Motor neuron (in vitro differentiated cells): ENCODE measurements around the gene GDPD5. TPM values are rescaled to one million over a fixed set of nuclear protein-coding genes. Genes with fewer than 3 reads are reported as not detected.

Source experiments
- ATAC-seq, 8 experiments: fragments of 200-7000 bp; cut with Tn5 transposase; replicated peaks in 6 of 8; 2 replicates each; pipeline ENCODE4 v1.8.0; 2021; ENCODE audit warnings: mild to moderate bottlenecking in 8 of 8, moderate library complexity in 8 of 8
- H3K27ac ChIP-seq, 2 donors: fragments of 250-450 bp; sonication (Bioruptor Pico); 2 replicates each; pipeline ENCODE4 v1.9.0; 2021; ENCODE audit warnings: antibody characterized with exemption in 2 of 2, mild to moderate bottlenecking in 2 of 2, moderate library complexity in 1 of 2
- H3K4me1 ChIP-seq, 2 donors: fragments of 250-450 bp; sonication (Bioruptor Pico); replicated peaks in 1 of 2; 2 replicates each; pipeline ENCODE4 v1.6.1; 2021; ENCODE audit warnings: antibody characterized with exemption in 2 of 2, mild to moderate bottlenecking in 2 of 2, moderate library complexity in 1 of 2
- H3K4me3 ChIP-seq, 5 donors: fragments of 250-450 bp; sonication (Bioruptor Pico); 2 replicates each; pipeline ENCODE4 v1.9.0; 2021; ENCODE audit warnings: antibody characterized with exemption in 5 of 5, mild to moderate bottlenecking in 5 of 5, moderate library complexity in 4 of 5
- WGBS, 10 experiments: fragments of 450-650 bp; shearing (Covaris generic); methylation state at CpG; one replicate each; pipeline ENCODE4 v1.0.0; 2022; 5-methylcytosine and 5-hydroxymethylcytosine counted together
- in situ Hi-C, 9 experiments: fragments of 400-800 bp; cut with MboI; loops; one replicate each; pipeline ENCODE4 v1.15.0; 2021; ENCODE audit warnings: low sequenced_read_pairs in 9 of 9, low pct_unique_long_range_greater_than_20kb in 2 of 9; ENCODE audit not compliant: unreplicated experiment in 9 of 9
- total RNA-seq, 8 experiments: library from RNA; unstranded; fragments of 300-600 nt; gene quantifications; 2 replicates each; pipeline versions ENCODE4 v1.2.3 to v1.2.4, GENCODE V29; 2022

GDPD5 gene
- total RNA-seq, 8 experiments from 2014 or later: 3.2 to 28.2 (median 16.1) TPM

- Histone ChIP-seq H3K4me1 (peaks cover 0 to 7% of the 10 kb centered on the region in 2 donors), H3K4me3 (no peak overlapping the region), H3K27ac (no peak overlapping the region)
- 0 to 83% (median 14%) methylated on average over 1 to 6 of the region's 9 CpGs; no CpG with 5 or more reads in 2 of the 10 experiments for WGBS, 10 experiments
- in situ Hi-C loops: loop anchor here (10.0 to 25.0 kb wide), 5 partner anchors 94 to 149 kb away; partner anchors contain the start of gene GDPD5 (in 2 of the 9)
- ATAC-seq: peak; percentile 68 to 84 (median 82)
These were observed 137.1 kb downstream of the GDPD5 start for GRCh38 chr11:75388386-75389275.

- H3K4me3 ChIP-seq: no peak overlapping the region
- H3K4me1 ChIP-seq: peaks cover 0 to 7% of the 10 kb centered on the region in 2 donors
- in situ Hi-C loops: loop anchor here (10.0 to 25.0 kb wide), 5 partner anchors 93 to 149 kb away; partner anchors contain the start of gene GDPD5 (in 2 of the 9)
- H3K27ac ChIP-seq: no peak overlapping the region
- no peak for ATAC-seq
- WGBS, 10 experiments: 38 to 100% (median 78%) methylated on average over 2 to 3 of the region's 3 CpGs; no CpG with 5 or more reads in 2 of the 10 experiments
These were observed 137.9 kb downstream of the GDPD5 start for GRCh38 chr11:75387736-75388294.

GRCh38 chr11:75386942-75387630, 138.7 kb downstream of the GDPD5 start:
- in situ Hi-C loops: loop anchor here (10.0 to 25.0 kb wide), 5 partner anchors 92 to 150 kb away; partner anchors contain the start of gene GDPD5 (in 2 of the 9)
- no peak overlapping the region for H3K27ac ChIP-seq
- WGBS, 10 experiments: 24 to 100% (median 57%) methylated on average over 1 to 3 of the region's 3 CpGs; no CpG with 5 or more reads in 3 of the 10 experiments

More at GRCh38 chr11:75386942-75387630, 138.7 kb downstream of the GDPD5 start:
- Histone ChIP-seq H3K4me1 (peaks cover 0 to 7% of the 10 kb centered on the region in 2 donors), H3K4me3 (no peak overlapping the region)
- ATAC-seq: peak in 2 of 8 experiments; percentile 53 to 66

Other genes with a start within 250 kb of the GDPD5 start
- 10 to 100 TPM in 5 of 8 experiments, 1 to 10 TPM in 3; 5.6 to 20.3 (median 14.0) TPM for gene ARRB1, start 174.3 kb downstream of the GDPD5 start, total RNA-seq
- gene RPS3, start 126.4 kb downstream of the GDPD5 start, total RNA-seq: 1,000 to 10,000 TPM; 1,093 to 3,288 (median 2,247) TPM
- gene KLHL35, start 92.7 kb downstream of the GDPD5 start, total RNA-seq: 10 to 100 TPM in 2 of 8 experiments, 1 to 10 TPM in 5, under 1 TPM in 1; 0.56 to 16.9 (median 6.3) TPM
- 100 to 1,000 TPM in 4 of 8 experiments, 10 to 100 TPM in 4; 43.0 to 458 (median 107) TPM for gene SERPINH1, start 36.3 kb upstream of the GDPD5 start, total RNA-seq
- 100 to 1,000 TPM in 4 of 8 experiments, 10 to 100 TPM in 1, under 1 TPM in 3; 0.31 to 128 (median 97.0) TPM for gene MAP6, start 143.1 kb upstream of the GDPD5 start, total RNA-seq
- under 1 TPM in 6 of 8 experiments, not detected in 2; 0.13 to 0.95 (median 0.32) TPM for gene MOGAT2, start 191.9 kb upstream of the GDPD5 start, total RNA-seq
- 1 to 10 TPM; 1.0 to 4.7 (median 3.1) TPM for gene DGAT2, start 242.8 kb upstream of the GDPD5 start, total RNA-seq